Epithelial cell of esophagus (primary cell): ENCODE results near the gene TANC2.

Experiments used
- DNase-seq: peaks from one replicate; pipeline ENCODE4 v3.0.0; 2010; ENCODE audit warnings: low read depth
- H3K4me3 ChIP-seq: 2 replicates; pipeline ENCODE4 v1.5.1; 2011; ENCODE audit warnings: mild to moderate bottlenecking, low read length, control low read depth
- CTCF ChIP-seq: IDR thresholded peaks from 2 replicates; pipeline ENCODE4 v1.5.1; 2011; ENCODE audit warnings: low read depth, mild to moderate bottlenecking, low read length, control low read depth, inconsistent platforms; ENCODE audit not compliant: insufficient read depth; ENCODE audit errors: missing control alignments

The TANC2 gene

GRCh38 chr17:62965686-62966425 lies at the start of gene TANC2:
TANC2 (plus strand) TSS chr17:62966235; CDS start chr17:63009560, 43,325 bp downstream.
- no peak for TF ChIP-seq CTCF
- peak within 1 kb of the TSS; percentile 83 for H3K4me3 ChIP-seq
- peak; percentile 57 for DNase-seq

DNA sequence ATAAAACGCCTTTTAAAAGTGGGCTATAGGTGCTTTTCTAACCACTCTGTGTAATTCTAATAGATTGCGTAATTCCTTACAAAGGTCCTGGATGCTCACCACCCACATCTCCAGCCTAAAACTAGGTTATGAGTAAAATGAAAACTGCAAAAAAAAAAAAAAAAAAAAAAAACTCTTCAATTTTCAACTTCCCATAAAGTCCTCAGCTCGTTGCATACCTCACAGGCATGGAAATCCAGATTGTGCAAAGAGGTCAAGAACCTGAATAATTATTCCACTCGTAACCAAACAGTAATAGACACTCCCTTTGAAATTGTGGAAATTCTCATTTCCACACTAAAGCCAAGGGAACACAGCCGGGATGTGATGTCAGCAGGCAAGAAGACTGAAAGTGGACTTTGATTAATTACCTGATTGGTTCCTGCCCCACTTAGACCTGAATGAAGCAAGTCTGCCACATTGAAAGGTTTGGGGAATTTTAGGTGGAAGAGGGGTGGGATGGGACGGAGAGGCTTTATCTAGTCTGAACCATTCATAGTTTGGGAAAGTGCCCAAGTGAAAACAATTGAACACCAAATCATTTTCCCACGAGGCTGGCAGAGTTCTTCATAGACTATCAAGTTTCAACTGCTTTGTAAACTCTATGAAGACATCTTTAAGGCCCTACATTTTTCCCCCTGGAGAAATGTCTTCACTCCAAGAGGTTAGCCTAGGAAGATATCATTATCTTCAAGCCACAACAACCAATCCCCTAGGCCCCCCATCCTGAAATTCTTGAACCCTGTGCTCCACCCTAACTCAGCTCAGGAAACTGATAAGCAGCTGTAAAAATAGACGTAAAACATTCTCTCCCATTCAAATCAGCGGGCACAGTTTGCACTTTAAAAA lies 49.1 kb upstream of the TANC2 start:
- no peak for TF ChIP-seq CTCF
- H3K4me3 ChIP-seq = no peak overlapping the region
- DNase-seq = no peak

GRCh38 chr17:62919388-62919787 lies 46.6 kb upstream of the TANC2 start:
- no peak for DNase-seq

GRCh38 chr17:62920300-62920699 lies 45.7 kb upstream of the TANC2 start:
- H3K4me3 ChIP-seq = no peak overlapping the region
- TF ChIP-seq CTCF = no peak
- no peak for DNase-seq

More at GRCh38 chr17:62919388-62919787, 46.6 kb upstream of the TANC2 start:
- TF ChIP-seq CTCF = no peak
- H3K4me3 ChIP-seq = no peak overlapping the region

GRCh38 chr17:62921817-62922216 lies 44.2 kb upstream of the TANC2 start:
- no peak overlapping the region for H3K4me3 ChIP-seq
- no peak for DNase-seq
- no peak for TF ChIP-seq CTCF

DNA sequence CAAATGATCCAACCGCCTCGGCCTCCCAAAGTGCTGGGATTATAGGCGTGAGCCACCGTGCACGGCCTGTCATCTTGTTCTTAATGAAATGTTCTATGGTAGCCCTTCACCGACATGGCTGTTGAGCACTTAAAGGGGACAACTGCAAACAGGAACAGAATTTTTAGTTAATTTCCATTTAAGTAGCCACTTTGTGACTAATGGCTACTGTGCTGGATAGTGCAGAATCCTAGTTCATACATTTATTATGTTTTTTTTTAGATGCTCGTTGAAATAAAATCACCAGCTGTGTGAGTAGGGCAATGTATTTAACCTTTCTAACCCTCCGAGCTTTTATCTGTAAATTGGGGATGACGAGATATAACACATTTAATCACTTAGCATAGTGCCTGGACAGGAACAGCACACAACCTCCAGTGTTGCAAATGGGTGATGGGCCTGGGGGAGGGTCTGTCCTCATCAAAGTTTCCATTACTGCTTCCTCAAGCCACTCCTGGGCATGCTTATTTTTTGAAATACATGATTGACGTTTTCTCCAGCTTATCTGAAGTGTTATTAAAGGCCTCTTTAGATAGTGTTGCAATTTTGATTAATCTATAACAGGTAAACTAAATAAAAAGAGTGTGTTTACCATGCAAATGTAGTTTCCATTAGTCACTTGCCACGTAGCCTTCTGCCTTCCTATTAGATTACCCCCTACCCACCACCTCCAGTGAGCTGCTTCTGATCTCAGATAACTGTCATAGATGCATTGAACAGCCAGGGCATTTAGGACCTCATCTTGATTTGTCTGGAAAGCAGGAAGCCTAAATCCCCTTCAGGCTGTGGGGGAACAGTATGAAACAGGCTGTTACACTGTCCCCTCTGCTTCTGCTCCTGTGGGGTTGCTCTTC lies 42.5 kb upstream of the TANC2 start:
- no peak for TF ChIP-seq CTCF
- no peak for DNase-seq
- H3K4me3 ChIP-seq = no peak overlapping the region
